ENCODE results near the gene MACROD1.

DNA sequence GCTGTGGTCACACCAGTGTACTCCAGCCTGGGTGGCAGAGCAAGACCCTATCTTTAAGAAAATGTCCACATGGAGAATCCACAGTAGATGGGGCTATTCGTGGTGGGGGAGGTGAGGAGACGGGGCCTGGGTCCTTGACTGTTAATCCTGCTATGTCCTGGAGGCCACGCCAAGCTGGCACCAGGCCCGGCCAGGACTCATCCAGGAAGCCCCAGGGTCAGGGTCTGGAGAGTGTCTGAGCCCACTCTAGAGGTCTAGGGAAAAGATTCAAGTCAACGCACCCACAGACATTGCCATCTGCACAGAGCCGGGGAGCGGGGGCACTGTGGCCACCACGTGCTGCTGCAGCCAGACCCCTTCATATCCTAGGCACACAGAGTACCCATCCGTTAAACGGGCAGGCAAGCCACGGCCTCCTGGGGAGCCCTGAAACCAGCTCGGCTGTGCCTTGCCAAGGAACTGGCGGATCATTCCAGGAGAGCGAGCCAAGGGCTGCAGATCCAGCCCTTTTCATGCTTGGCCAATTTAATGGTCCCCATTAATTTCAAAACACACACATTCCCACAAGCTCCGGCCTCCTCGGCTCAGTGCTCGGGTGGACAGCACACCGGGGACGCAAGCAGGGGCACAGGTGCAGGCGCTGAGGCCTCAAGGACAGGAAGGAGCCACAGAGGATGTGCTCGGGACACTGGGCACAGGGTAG, 24.7 kb downstream of the MACROD1 start:
- no peak for TF ChIP-seq POLR2A (IDR thresholded peaks at IDR 0.05; ENCODE audit: low read depth, low read length)
- no peak for TF ChIP-seq POLR2AphosphoS5 (IDR thresholded peaks at IDR 0.05; ENCODE audit: low read depth, low read length)
- TF ChIP-seq SPI1 (IDR thresholded peaks at IDR 0.05; ENCODE audit: low read depth, low read length), result no peak
- no peak for TF ChIP-seq TAF1 (IDR thresholded peaks at IDR 0.05; ENCODE audit: low read depth, low read length)
- no peak for TF ChIP-seq PAX5 (IDR thresholded peaks at IDR 0.05; ENCODE audit: insufficient read depth, low read length, severe bottlenecking)
